Endothelial cell of umbilical vein (primary cell): Measurements from ENCODE around the gene DAB2IP. TPM values are rescaled to one million over a fixed set of nuclear protein-coding genes. Genes with fewer than 3 reads are reported as not detected.

ENCODE experiments used
- BruUV-seq: library from RNA; stranded (reverse); fragments of 400-500 nt; replicated peaks from 2 replicates; lab custom pipeline; 2021; lab: Mats Ljungman, UMichigan
- CTCF ChIA-PET: fragments of 300-600, 350-600 bp; sonication (Branson Sonifier 250); formaldehyde crosslinking; loops from one replicate; lab custom pipeline; 2021; ENCODE audit warnings: antibody characterized with exemption, inconsistent platforms; lab: Charles Lee
- POLR2A ChIA-PET: fragments of 300-600, 350-600 bp; sonication (Branson Sonifier 250); formaldehyde crosslinking; loops from one replicate; lab custom pipeline; 2021; ENCODE audit warnings: antibody characterized with exemption, inconsistent platforms; lab: Charles Lee
- DNase-seq: peaks from one replicate; pipeline ENCODE4 v3.0.0-alpha.2; 2011; ENCODE audit warnings: low read depth, low spot score
- FAIRE-seq: peaks from 2 replicates; lab custom pipeline; 2011; peaks lifted over from hg19 to GRCh38; lab: Jason Lieb, UNC
- H2AFZ ChIP-seq: 2 replicates; pipeline ENCODE4 v1.6.0; 2012; ENCODE audit warnings: low read depth, low read length, control low read depth, inconsistent platforms
- H3K27ac ChIP-seq: 2 replicates; pipeline ENCODE4 v1.5.1; 2011; ENCODE audit warnings: low read depth, mild to moderate bottlenecking, control low read depth, low read length, moderate library complexity; ENCODE audit not compliant: insufficient read depth
- H3K27me3 ChIP-seq, 2 experiments: 2 replicates each; pipeline versions ENCODE4 v1.6.0 to v1.6.1; 2011; ENCODE audit warnings: low read length in 2 of 2, mixed read lengths in 1 of 2; ENCODE audit not compliant: control insufficient read depth in 2 of 2, insufficient read depth in 2 of 2
- H3K36me3 ChIP-seq, 2 experiments: 2 replicates in 1 of 2; 3 replicates in 1 of 2; pipeline ENCODE4 v1.5.1; 2011; ENCODE audit warnings: low read length in 2 of 2, mild to moderate bottlenecking in 1 of 2, moderate library complexity in 1 of 2; ENCODE audit not compliant: control insufficient read depth in 2 of 2, insufficient read depth in 2 of 2; ENCODE audit errors: extremely low read depth in 1 of 2
- H3K4me1 ChIP-seq: 3 replicates; pipeline ENCODE4 v1.5.1; 2011; ENCODE audit warnings: mild to moderate bottlenecking, low read length; ENCODE audit not compliant: control insufficient read depth, insufficient read depth; ENCODE audit errors: extremely low read depth
- H3K4me2 ChIP-seq: 2 replicates; pipeline ENCODE4 v1.6.1; 2011; ENCODE audit warnings: low read length, control low read depth, mixed read lengths; ENCODE audit not compliant: insufficient read depth
- H3K4me3 ChIP-seq, 3 experiments: fragments of 200-600 bp in 1 of 3; sonication (generic), shearing (Covaris generic) in 1 of 3; replicated peaks in 1 of 3; 2 replicates each; pipeline ENCODE4 v1.5.1; 2011 to 2016; ENCODE audit warnings: control low read depth in 3 of 3, low read length in 3 of 3, mild to moderate bottlenecking in 2 of 3, inconsistent platforms in 1 of 3, low read depth in 1 of 3, moderate library complexity in 1 of 3; ENCODE audit not compliant: insufficient read depth in 1 of 3
- H3K79me2 ChIP-seq: 2 replicates; pipeline ENCODE4 v1.6.0; 2012; ENCODE audit warnings: low read length, inconsistent platforms; ENCODE audit not compliant: control insufficient read depth, insufficient read depth
- H3K9ac ChIP-seq: replicated peaks from 2 replicates; pipeline ENCODE3; 2011; ENCODE audit warnings: low read length, control low read depth; ENCODE audit not compliant: insufficient read depth; ENCODE audit errors: extremely low read depth
- H3K9me1 ChIP-seq: replicated peaks from 3 replicates; pipeline ENCODE4 v1.6.0; 2011; ENCODE audit warnings: mild to moderate bottlenecking, low read length; ENCODE audit not compliant: control insufficient read depth, insufficient read depth; ENCODE audit errors: extremely low read depth
- H3K9me3 ChIP-seq: replicated peaks from 2 replicates; pipeline ENCODE4 v1.5.1; 2012; ENCODE audit warnings: low read length, inconsistent platforms; ENCODE audit not compliant: control insufficient read depth, insufficient read depth
- H4K20me1 ChIP-seq: replicated peaks from 2 replicates; pipeline ENCODE3; 2011; ENCODE audit warnings: mild to moderate bottlenecking, low read length; ENCODE audit not compliant: control insufficient read depth, insufficient read depth; ENCODE audit errors: extremely low read depth
- EZH2 ChIP-seq: IDR thresholded peaks from 2 replicates; pipeline ENCODE4 v1.6.1; 2012; ENCODE audit warnings: borderline replicate concordance, low read depth, mild to moderate bottlenecking, moderate library complexity, low read length, inconsistent platforms; ENCODE audit not compliant: severe bottlenecking
- FOS ChIP-seq: IDR thresholded peaks from 2 replicates; pipeline ENCODE4 v1.6.1; 2011; ENCODE audit warnings: mild to moderate bottlenecking, low read length, moderate library complexity, borderline replicate concordance; ENCODE audit not compliant: insufficient read depth
- GATA2 ChIP-seq: IDR thresholded peaks from 2 replicates; pipeline ENCODE4 v1.7.0; 2011; ENCODE audit warnings: low read depth, mild to moderate bottlenecking, moderate library complexity, mixed read lengths, low read length; ENCODE audit not compliant: insufficient read length, insufficient read depth
- JUN ChIP-seq: IDR thresholded peaks from 2 replicates; pipeline ENCODE4 v1.6.1; 2011; ENCODE audit warnings: borderline replicate concordance, low read depth; ENCODE audit not compliant: insufficient read length, insufficient read depth
- MYC ChIP-seq: IDR thresholded peaks from one replicate; pipeline ENCODE4 v1.6.1; 2011; ENCODE audit warnings: mild to moderate bottlenecking, low read depth, low read length
- POLR2A ChIP-seq: IDR thresholded peaks from 2 replicates; pipeline ENCODE4 v1.6.1; 2012; ENCODE audit warnings: low read depth, mild to moderate bottlenecking, control low read depth, low read length
- POLR2AphosphoS5 ChIP-seq: IDR thresholded peaks from 2 replicates; pipeline ENCODE4 v1.6.1; 2012; ENCODE audit warnings: low read depth, mild to moderate bottlenecking, control low read depth, low read length, moderate library complexity; ENCODE audit not compliant: insufficient read depth
- dilution Hi-C: fragments of 300-500 bp; cut with MboI; formaldehyde crosslinking; loops from one replicate; pipeline ENCODE4 v1.15.0; 2019; ENCODE audit warnings: low sequenced_read_pairs; ENCODE audit not compliant: extremely low pct_ligation_motif_present
- intact Hi-C: fragments of 100-400 bp; cut with micrococcal nuclease; formaldehyde crosslinking; loops from one replicate; pipeline ENCODE4 v1.10.0; 2022
- polyA plus RNA-seq, 4 experiments: library from polyadenylated mRNA; depleted of rRNA in 3 of 4; stranded (reverse) in 3 of 4; unstranded in 1 of 4; fragments of >200 nt; gene quantifications; 2 replicates each; pipeline versions ENCODE4 v1.2.1 to v1.2.3, GENCODE V29; 2011 to 2012; ENCODE audit warnings: missing spikeins in 1 of 4
- total RNA-seq: library from RNA; stranded (reverse); gene quantifications from 2 replicates; pipeline ENCODE4 v1.2.3, GENCODE V29; 2021
- TF ChIP-seq, protein P1 (sequence below): IDR thresholded peaks from 2 replicates; pipeline ENCODE4 v1.6.1; 2011; ENCODE audit not compliant: insufficient read depth, insufficient read length
- TF ChIP-seq, protein P2 (sequence below), 2 donors: IDR thresholded peaks; 1 replicate in 1 of 2; 2 replicates in 1 of 2; pipeline ENCODE4 v1.5.1; 2011; ENCODE audit warnings: low read length in 2 of 2, mild to moderate bottlenecking in 2 of 2, moderate library complexity in 2 of 2, control low read depth in 1 of 2, inconsistent platforms in 1 of 2, low read depth in 1 of 2; ENCODE audit not compliant: insufficient read depth in 1 of 2; ENCODE audit errors: extremely low read depth in 1 of 2

The DAB2IP gene
- total and polyA plus RNA-seq, 2 donors (not counting 3 experiments of a cell fraction or from before 2014, with no cell fraction given), result 29.2 to 53.6 TPM

DNA sequence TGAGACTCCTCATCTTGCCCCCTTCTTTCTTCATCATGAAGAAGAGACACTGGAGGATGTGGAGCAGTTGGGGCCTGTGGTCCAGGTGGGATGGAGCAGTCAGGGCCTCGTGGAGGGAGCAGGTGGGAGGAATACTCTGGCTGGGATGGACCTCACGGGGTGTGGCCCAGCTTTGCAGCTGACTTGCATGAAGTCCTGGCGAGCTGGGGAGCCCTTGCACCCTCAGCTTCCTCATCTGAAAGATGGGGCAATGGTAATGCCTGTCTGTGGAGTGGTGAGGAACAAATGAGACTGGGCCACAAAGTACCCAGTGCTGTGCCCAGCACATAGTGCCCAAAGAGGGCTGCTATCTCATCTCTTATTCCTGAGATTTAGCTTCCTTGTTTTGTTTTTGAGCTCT, 91.5 kb downstream of the DAB2IP start:
- FAIRE-seq (no peak), DNase-seq (no peak)
- TF ChIP-seq JUN (no peak), EZH2 (no peak), MYC (no peak), POLR2A (no peak), GATA2 (no peak), FOS (no peak), POLR2AphosphoS5 (no peak)
- TF ChIP-seq, protein P1, sequence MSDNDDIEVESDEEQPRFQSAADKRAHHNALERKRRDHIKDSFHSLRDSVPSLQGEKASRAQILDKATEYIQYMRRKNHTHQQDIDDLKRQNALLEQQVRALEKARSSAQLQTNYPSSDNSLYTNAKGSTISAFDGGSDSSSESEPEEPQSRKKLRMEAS, result no peak
- TF ChIP-seq, protein P2, sequence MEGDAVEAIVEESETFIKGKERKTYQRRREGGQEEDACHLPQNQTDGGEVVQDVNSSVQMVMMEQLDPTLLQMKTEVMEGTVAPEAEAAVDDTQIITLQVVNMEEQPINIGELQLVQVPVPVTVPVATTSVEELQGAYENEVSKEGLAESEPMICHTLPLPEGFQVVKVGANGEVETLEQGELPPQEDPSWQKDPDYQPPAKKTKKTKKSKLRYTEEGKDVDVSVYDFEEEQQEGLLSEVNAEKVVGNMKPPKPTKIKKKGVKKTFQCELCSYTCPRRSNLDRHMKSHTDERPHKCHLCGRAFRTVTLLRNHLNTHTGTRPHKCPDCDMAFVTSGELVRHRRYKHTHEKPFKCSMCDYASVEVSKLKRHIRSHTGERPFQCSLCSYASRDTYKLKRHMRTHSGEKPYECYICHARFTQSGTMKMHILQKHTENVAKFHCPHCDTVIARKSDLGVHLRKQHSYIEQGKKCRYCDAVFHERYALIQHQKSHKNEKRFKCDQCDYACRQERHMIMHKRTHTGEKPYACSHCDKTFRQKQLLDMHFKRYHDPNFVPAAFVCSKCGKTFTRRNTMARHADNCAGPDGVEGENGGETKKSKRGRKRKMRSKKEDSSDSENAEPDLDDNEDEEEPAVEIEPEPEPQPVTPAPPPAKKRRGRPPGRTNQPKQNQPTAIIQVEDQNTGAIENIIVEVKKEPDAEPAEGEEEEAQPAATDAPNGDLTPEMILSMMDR (IDR thresholded peaks at IDR 0.05; ENCODE audit: extremely low read depth in 1 of 2, insufficient read depth in 1 of 2, low read depth in 1 of 2, low read length in 2 of 2), result no peak
- intact Hi-C loops (loop anchor here (1.0 kb wide), 5 partner anchors 18 to 197 kb away; no protein-coding TSS in a partner anchor), dilution Hi-C loops (no loop called here)
- CTCF ChIA-PET, result interaction anchor here (1.0 to 2.6 kb wide), 18 partner anchors 8 to 353 kb away, joined by 3 to 8 read pairs (median 4); no protein-coding TSS in a partner anchor
- Histone ChIP-seq H4K20me1 (no peaks in the 10 kb centered on the region), H3K27me3 (no peaks in the 10 kb centered on the region), H2AFZ (no peak overlapping the region), H3K79me2 (peaks cover 11% of the 10 kb centered on the region), H3K9ac (no peak overlapping the region), H3K4me3 (no peak overlapping the region), H3K4me2 (peak overlapping the region; percentile 85), H3K9me3 (no peaks in the 10 kb centered on the region), H3K27ac (peak overlapping the region; percentile 29), H3K36me3 (no peaks in the 10 kb centered on the region), H3K9me1 (no peaks in the 10 kb centered on the region), H3K4me1 (peaks cover 28% of the 10 kb centered on the region)
- POLR2A ChIA-PET, result interaction anchor here (0.7 kb wide), 1 partner anchor 34 kb away, joined by 3 read pairs; no protein-coding TSS in a partner anchor
- no TSS peak for BruUV-seq
